Activated CD8-positive, alpha-beta T cell treated with anti-CD3 and anti-CD28 coated beads for 36 hours (primary cell): Measurements from ENCODE around the gene ACYP2. TPM values are rescaled to one million over a fixed set of nuclear protein-coding genes. Genes with fewer than 3 reads are reported as not detected.
"Not testable (repeated sequence)": the region's sequence is repeated elsewhere in the genome, so short reads cannot be mapped to it uniquely, and the experiment has no call there.

Source experiments
- ATAC-seq: fragments of 200-7000 bp; cut with Tn5 transposase; one replicate; pipeline ENCODE4 v1.10.0; 2021; ENCODE audit warnings: mild to moderate bottlenecking, moderate library complexity
- CTCF ChIA-PET: fragments of 350-600 bp; sonication (Branson Sonifier 250); formaldehyde crosslinking; loops from one replicate; lab custom pipeline; 2021; ENCODE audit warnings: antibody characterized with exemption; lab: Charles Lee
- POLR2A ChIA-PET: fragments of 350-600 bp; sonication (Branson Sonifier 250); formaldehyde crosslinking; loops from one replicate; lab custom pipeline; 2021; ENCODE audit warnings: antibody characterized with exemption; lab: Charles Lee
- DNase-seq: peaks from one replicate; pipeline ENCODE4 v3.0.0-alpha.2; 2020
- H3K27ac Mint-ChIP-seq: one replicate; pipeline ENCODE4 v1.8.0; 2021; ENCODE audit warnings: mild to moderate bottlenecking, mixed read lengths
- H3K27me3 Mint-ChIP-seq: one replicate; pipeline ENCODE4 v1.8.0; 2021; ENCODE audit warnings: mixed read lengths
- H3K36me3 Mint-ChIP-seq: one replicate; pipeline ENCODE4 v1.8.0; 2021; ENCODE audit warnings: low read depth, mixed read lengths
- H3K4me1 Mint-ChIP-seq: one replicate; pipeline ENCODE4 v1.8.0; 2021; ENCODE audit warnings: low read depth, mixed read lengths
- H3K4me3 Mint-ChIP-seq: one replicate; pipeline ENCODE4 v1.8.0; 2021; ENCODE audit warnings: mild to moderate bottlenecking, moderate library complexity, mixed read lengths
- H3K9me3 Mint-ChIP-seq: one replicate; pipeline ENCODE4 v1.8.0; 2021; ENCODE audit warnings: mixed read lengths
- intact Hi-C: fragments of 100-400 bp; cut with micrococcal nuclease; formaldehyde crosslinking; loops from one replicate; pipeline ENCODE4 v1.10.0; 2022
- total RNA-seq, 2 experiments: library from RNA; stranded (reverse); gene quantifications; one replicate each; pipeline ENCODE4 v1.2.3, GENCODE V29; 2021
- TF ChIP-seq, protein P1 (sequence below): fragments of 200-600 bp; IDR thresholded peaks from one replicate; pipeline ENCODE4 v1.8.0; 2022; ENCODE audit warnings: antibody characterized with exemption, mild to moderate bottlenecking

The ACYP2 gene
- total RNA-seq, 2 experiments from 2014 or later: 5.8 to 6.0 TPM

DNA sequence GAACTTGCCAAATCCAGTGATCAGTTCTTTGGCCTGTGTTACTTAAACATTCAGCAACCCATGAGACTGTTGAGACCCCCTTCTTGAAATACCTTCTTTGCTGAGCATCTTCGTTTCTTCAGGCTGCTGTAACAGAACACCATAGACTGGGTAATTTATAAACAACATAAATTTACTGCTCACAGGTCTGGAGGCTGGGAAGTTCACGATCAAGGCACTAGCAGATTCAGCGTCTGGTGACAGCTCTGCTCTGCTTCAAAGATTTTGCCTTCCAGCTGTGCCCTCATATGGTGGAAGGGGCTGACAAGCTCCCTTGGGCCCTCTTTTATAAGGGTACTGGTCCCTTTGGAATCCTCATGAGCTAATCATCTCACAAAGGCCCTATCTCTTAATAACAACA lies 169.4 kb downstream of the ACYP2 start:
- POLR2A ChIA-PET: no interaction called here
- Mint-ChIP-seq H3K27ac (no peak overlapping the region), H3K4me3 (no peak overlapping the region), H3K4me1 (peaks cover 3% of the 10 kb centered on the region), H3K36me3 (no peaks in the 10 kb centered on the region), H3K27me3 (no peaks in the 10 kb centered on the region), H3K9me3 (no peaks in the 10 kb centered on the region)
- CTCF ChIA-PET: interaction anchor here (1.7 kb wide), 1 partner anchor 10 kb away, joined by 5 read pairs; no protein-coding TSS in a partner anchor
- intact Hi-C loops: no loop called here
- TF ChIP-seq, protein P1, sequence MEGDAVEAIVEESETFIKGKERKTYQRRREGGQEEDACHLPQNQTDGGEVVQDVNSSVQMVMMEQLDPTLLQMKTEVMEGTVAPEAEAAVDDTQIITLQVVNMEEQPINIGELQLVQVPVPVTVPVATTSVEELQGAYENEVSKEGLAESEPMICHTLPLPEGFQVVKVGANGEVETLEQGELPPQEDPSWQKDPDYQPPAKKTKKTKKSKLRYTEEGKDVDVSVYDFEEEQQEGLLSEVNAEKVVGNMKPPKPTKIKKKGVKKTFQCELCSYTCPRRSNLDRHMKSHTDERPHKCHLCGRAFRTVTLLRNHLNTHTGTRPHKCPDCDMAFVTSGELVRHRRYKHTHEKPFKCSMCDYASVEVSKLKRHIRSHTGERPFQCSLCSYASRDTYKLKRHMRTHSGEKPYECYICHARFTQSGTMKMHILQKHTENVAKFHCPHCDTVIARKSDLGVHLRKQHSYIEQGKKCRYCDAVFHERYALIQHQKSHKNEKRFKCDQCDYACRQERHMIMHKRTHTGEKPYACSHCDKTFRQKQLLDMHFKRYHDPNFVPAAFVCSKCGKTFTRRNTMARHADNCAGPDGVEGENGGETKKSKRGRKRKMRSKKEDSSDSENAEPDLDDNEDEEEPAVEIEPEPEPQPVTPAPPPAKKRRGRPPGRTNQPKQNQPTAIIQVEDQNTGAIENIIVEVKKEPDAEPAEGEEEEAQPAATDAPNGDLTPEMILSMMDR: no peak
- ATAC-seq (no peak), DNase-seq (no peak)

DNA sequence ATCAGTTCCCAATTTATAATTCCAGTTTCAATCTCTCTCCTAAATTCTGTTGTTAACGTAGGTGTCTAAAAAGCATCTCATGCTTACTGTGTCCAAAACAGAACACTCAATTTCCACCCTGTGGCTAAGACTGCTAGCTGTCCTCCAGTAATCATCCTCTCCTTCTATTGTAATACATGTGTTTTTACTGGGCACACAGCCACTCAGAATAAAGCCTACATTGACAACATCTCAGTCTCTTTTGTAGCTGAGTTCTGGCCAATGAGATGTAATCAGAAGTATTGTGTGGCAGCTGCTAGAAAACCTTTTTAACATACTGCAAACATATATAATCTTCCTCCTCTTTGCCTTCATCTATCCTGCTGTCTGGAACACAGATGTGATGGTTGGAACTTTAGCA lies 170.0 kb downstream of the ACYP2 start:
- Mint-ChIP-seq H3K36me3 (no peaks in the 10 kb centered on the region), H3K27me3 (no peaks in the 10 kb centered on the region), H3K4me3 (no peak overlapping the region), H3K9me3 (no peaks in the 10 kb centered on the region), H3K4me1 (peaks cover 3% of the 10 kb centered on the region), H3K27ac (no peak overlapping the region)
- DNase-seq (no peak), ATAC-seq (no peak)
- intact Hi-C loops: no loop called here
- TF ChIP-seq, protein P1: no peak
- POLR2A ChIA-PET: no interaction called here
- CTCF ChIA-PET: no interaction called here

DNA sequence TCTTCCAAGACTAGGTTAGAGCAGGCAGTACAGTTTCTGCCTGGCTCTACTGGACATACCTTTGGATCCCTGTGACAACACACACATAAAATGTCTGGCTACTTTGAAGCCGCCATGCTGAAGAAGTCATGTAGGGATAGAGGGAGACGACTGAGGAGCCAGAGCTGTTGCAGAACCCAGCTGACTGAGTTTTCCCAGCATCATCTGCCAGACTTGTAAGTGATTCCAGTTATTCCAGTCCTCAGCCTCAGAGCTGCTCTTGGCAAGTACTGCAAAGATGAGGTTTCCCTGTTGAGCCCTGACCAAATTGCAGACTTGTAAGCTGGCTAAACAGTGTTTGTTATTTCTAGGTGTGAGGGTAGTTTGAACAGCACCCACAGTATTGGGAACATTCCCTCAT lies 172.1 kb downstream of the ACYP2 start:
- ChIA-PET CTCF (no interaction called here), POLR2A (no interaction called here)
- TF ChIP-seq, protein P1: no peak
- no peaks in the 10 kb centered on the region for H3K27me3 Mint-ChIP-seq
- H3K4me3 Mint-ChIP-seq: no peak overlapping the region
- no peaks in the 10 kb centered on the region for H3K36me3 Mint-ChIP-seq
- H3K4me1 Mint-ChIP-seq: peaks cover 2% of the 10 kb centered on the region
- ATAC-seq (no peak), DNase-seq (no peak)
- intact Hi-C loops: no loop called here
- no peaks in the 10 kb centered on the region for H3K9me3 Mint-ChIP-seq
- H3K27ac Mint-ChIP-seq: no peak overlapping the region

DNA sequence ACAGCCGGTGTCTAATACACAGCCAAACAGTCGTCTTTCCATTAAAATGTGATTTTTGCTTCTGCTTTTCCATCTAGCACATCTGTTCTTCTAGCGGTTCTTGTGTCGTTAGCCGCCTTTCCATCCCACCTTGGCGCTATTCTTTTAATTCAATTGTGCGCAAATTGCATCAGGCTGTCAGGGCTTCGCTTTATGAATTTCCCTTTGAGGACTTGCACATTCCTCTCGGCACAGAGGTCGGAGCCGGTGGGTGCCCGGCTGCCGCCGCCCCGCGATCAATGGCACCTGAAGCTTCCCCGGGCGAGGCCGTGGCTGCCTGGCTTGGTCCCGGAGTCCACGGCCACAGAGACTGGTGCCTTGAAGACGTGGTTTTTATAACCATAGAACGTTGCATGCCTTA lies 174.5 kb downstream of the ACYP2 start:
- ATAC-seq (no peak), DNase-seq (no peak)
- intact Hi-C loops: no loop called here
- no peaks in the 10 kb centered on the region for H3K4me1 Mint-ChIP-seq
- H3K36me3 Mint-ChIP-seq: no peaks in the 10 kb centered on the region
- ChIA-PET CTCF (no interaction called here), POLR2A (no interaction called here)
- no peak overlapping the region for H3K27ac Mint-ChIP-seq
- H3K4me3 Mint-ChIP-seq: no peak overlapping the region
- no peaks in the 10 kb centered on the region for H3K9me3 Mint-ChIP-seq
- no peaks in the 10 kb centered on the region for H3K27me3 Mint-ChIP-seq
- TF ChIP-seq, protein P1: no peak

DNA sequence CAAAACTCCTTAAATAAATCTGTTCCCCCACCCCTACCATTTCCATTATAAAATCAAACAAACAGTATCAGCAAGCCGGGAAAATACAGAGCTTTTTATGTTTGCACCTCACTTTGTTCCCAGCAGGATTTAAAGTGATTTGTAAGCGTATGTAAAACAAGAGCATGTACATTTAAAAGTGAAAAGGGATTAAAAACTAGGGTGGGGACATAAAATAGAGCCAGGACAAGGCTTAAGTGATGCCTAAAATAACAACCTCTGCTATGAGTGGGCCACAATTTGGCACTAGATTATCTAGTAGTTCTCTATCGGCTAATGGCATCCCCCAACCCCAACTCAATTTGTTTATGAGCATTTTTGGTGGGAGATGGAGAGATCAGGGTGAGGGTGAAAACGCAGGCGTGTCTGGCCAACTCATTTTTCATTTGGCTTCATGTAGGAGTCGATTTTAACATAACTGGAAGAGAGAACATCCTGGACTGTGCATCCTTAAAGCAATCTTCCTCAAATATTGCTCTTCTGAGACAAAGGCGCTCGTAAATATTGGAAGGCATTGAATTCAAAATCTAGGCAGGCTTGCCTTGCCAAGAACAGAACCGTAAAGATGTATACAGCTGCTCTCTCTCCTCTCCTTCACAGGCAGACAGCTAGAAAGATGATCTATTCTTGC lies 175.1 kb downstream of the ACYP2 start:
- no peak for DNase-seq
- Mint-ChIP-seq H3K36me3 (no peaks in the 10 kb centered on the region), H3K27ac (no peak overlapping the region), H3K9me3 (no peaks in the 10 kb centered on the region), H3K4me3 (no peak overlapping the region), H3K4me1 (no peaks in the 10 kb centered on the region), H3K27me3 (no peaks in the 10 kb centered on the region)
- ChIA-PET POLR2A (no interaction called here), CTCF (no interaction called here)
- ATAC-seq: no peak
- intact Hi-C loops: no loop called here
- TF ChIP-seq, protein P1: no peak

DNA sequence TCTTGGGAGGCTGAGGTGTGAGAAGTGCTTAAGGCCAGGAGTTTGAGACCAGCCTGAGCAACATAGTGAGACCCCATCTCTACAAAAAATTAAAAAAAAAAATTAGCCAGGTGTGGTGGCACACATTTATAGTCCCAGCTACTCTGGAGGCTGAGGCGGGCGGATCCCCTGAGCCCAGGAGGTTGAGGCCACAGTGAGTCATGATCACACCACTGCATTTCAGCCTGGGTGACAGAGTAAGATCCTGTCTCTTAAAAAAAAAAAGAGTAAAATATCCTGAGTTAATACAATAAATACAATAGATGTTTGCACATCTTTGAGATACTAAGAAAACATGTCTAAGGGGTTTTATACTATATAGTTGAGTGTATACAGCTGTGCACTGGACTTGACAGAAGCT lies 179.2 kb downstream of the ACYP2 start:
- H3K36me3 Mint-ChIP-seq: not testable (repeated sequence)
- DNase-seq: peak; percentile 9

More for the DNA sequence above, 179.2 kb downstream of the ACYP2 start:
- POLR2A ChIA-PET, ATAC-seq, H3K4me3 Mint-ChIP-seq, intact Hi-C loops, H3K4me1 Mint-ChIP-seq, H3K27ac Mint-ChIP-seq, H3K9me3 Mint-ChIP-seq, H3K27me3 Mint-ChIP-seq: not testable (repeated sequence)
- CTCF ChIA-PET: interaction anchor here (0.7 to 1.8 kb wide), 2 partner anchors 16 to 410 kb away, joined by 3 to 4 read pairs; no protein-coding TSS in a partner anchor
